Memory B cell (primary cell): ENCODE data around the gene SLC1A1.
"Not testable (repeated sequence)": the region's sequence is repeated elsewhere in the genome, so short reads cannot be mapped to it uniquely, and the experiment has no call there.

ENCODE experiments used
- ATAC-seq: fragments of 150-1000 bp; cut with Tn5 transposase; 2 replicates; pipeline ENCODE4 v1.10.0; 2021; ENCODE audit warnings: low read depth, mild to moderate bottlenecking, moderate library complexity
- DNase-seq, 2 donors: peaks; one replicate each; pipeline ENCODE4 v3.0.0; 2022; ENCODE audit warnings: low spot score in 2 of 2
- H3K27ac Mint-ChIP-seq: one replicate; pipeline ENCODE4 v1.8.0; 2022; ENCODE audit warnings: mild to moderate bottlenecking, moderate library complexity, mixed read lengths
- H3K27me3 Mint-ChIP-seq: one replicate; pipeline ENCODE4 v1.8.0; 2022; ENCODE audit warnings: mixed read lengths
- H3K36me3 Mint-ChIP-seq: one replicate; pipeline ENCODE4 v1.8.0; 2022; ENCODE audit warnings: mild to moderate bottlenecking, mixed read lengths
- H3K4me1 Mint-ChIP-seq: one replicate; pipeline ENCODE4 v1.8.0; 2022; ENCODE audit warnings: mixed read lengths
- H3K4me3 Mint-ChIP-seq: one replicate; pipeline ENCODE4 v1.8.0; 2022; ENCODE audit warnings: mild to moderate bottlenecking, moderate library complexity, mixed read lengths
- H3K9me3 Mint-ChIP-seq: one replicate; pipeline ENCODE4 v1.8.0; 2022; ENCODE audit warnings: mixed read lengths

The SLC1A1 gene

GRCh38 chr9:4510546-4511322, 20.5 kb downstream of the SLC1A1 start:
- DNase-seq (no peak), ATAC-seq (no peak)
- Mint-ChIP-seq H3K9me3 (no peaks in the 10 kb centered on the region), H3K36me3 (no peaks in the 10 kb centered on the region), H3K4me3 (no peak overlapping the region), H3K27me3 (peaks cover 2% of the 10 kb centered on the region), H3K4me1 (no peaks in the 10 kb centered on the region), H3K27ac (no peak overlapping the region)

GRCh38 chr9:4514252-4515128, 24.2 kb downstream of the SLC1A1 start:
- DNase-seq (no peak), ATAC-seq (no peak)
- Mint-ChIP-seq H3K4me3 (no peak overlapping the region), H3K4me1 (no peaks in the 10 kb centered on the region), H3K9me3 (no peaks in the 10 kb centered on the region), H3K36me3 (no peaks in the 10 kb centered on the region), H3K27ac (no peak overlapping the region), H3K27me3 (peaks cover 1% of the 10 kb centered on the region)

GRCh38 chr9:4515958-4516375, 25.7 kb downstream of the SLC1A1 start:
- Mint-ChIP-seq H3K4me1 (no peaks in the 10 kb centered on the region), H3K27ac (no peak overlapping the region), H3K27me3 (no peaks in the 10 kb centered on the region), H3K36me3 (no peaks in the 10 kb centered on the region), H3K4me3 (no peak overlapping the region), H3K9me3 (no peaks in the 10 kb centered on the region)
- no peak for DNase-seq
- ATAC-seq = no peak

- no peak for DNase-seq
- no peak for ATAC-seq
- Mint-ChIP-seq H3K4me1 (no peaks in the 10 kb centered on the region), H3K4me3 (no peak overlapping the region), H3K27ac (no peak overlapping the region), H3K36me3 (no peaks in the 10 kb centered on the region), H3K27me3 (no peaks in the 10 kb centered on the region), H3K9me3 (peaks cover under 1% of the 10 kb centered on the region)
These were observed 27.0 kb downstream of the SLC1A1 start for GRCh38 chr9:4517274-4517673.

- no peaks in the 10 kb centered on the region for H3K4me1 Mint-ChIP-seq
- ATAC-seq (no peak), DNase-seq (no peak)
- no peaks in the 10 kb centered on the region for H3K27me3 Mint-ChIP-seq
- no peak overlapping the region for H3K4me3 Mint-ChIP-seq
- no peak overlapping the region for H3K27ac Mint-ChIP-seq
- H3K9me3 Mint-ChIP-seq = peaks cover 2% of the 10 kb centered on the region
- H3K36me3 Mint-ChIP-seq = no peaks in the 10 kb centered on the region
These were observed 29.3 kb downstream of the SLC1A1 start for GRCh38 chr9:4519604-4520003.

- H3K4me1 Mint-ChIP-seq = no peaks in the 10 kb centered on the region
- DNase-seq (no peak), ATAC-seq (no peak)
- H3K27me3 Mint-ChIP-seq = no peaks in the 10 kb centered on the region
- peaks cover 2% of the 10 kb centered on the region for H3K9me3 Mint-ChIP-seq
- H3K27ac Mint-ChIP-seq = no peak overlapping the region
- H3K4me3 Mint-ChIP-seq = no peak overlapping the region
- no peaks in the 10 kb centered on the region for H3K36me3 Mint-ChIP-seq
These were observed 29.8 kb downstream of the SLC1A1 start for GRCh38 chr9:4520055-4520454.

GRCh38 chr9:4530375-4530774, 40.1 kb downstream of the SLC1A1 start:
- no peak overlapping the region for H3K4me3 Mint-ChIP-seq
- H3K27ac Mint-ChIP-seq = no peak overlapping the region
- no peaks in the 10 kb centered on the region for H3K4me1 Mint-ChIP-seq
- H3K9me3 Mint-ChIP-seq = peaks cover 2% of the 10 kb centered on the region
- ATAC-seq (peak; percentile 22), DNase-seq (no peak)
- H3K36me3 Mint-ChIP-seq = no peaks in the 10 kb centered on the region
- peaks cover 7% of the 10 kb centered on the region for H3K27me3 Mint-ChIP-seq

- H3K4me1 Mint-ChIP-seq, ATAC-seq, H3K27ac Mint-ChIP-seq, DNase-seq, H3K27me3 Mint-ChIP-seq, H3K9me3 Mint-ChIP-seq, H3K36me3 Mint-ChIP-seq, H3K4me3 Mint-ChIP-seq: not testable (repeated sequence)
These were observed 40.6 kb downstream of the SLC1A1 start for GRCh38 chr9:4530831-4531230.

GRCh38 chr9:4531355-4531754, 41.1 kb downstream of the SLC1A1 start:
- DNase-seq, H3K27me3 Mint-ChIP-seq, H3K9me3 Mint-ChIP-seq, H3K27ac Mint-ChIP-seq, H3K4me3 Mint-ChIP-seq, H3K36me3 Mint-ChIP-seq, ATAC-seq, H3K4me1 Mint-ChIP-seq: not testable (repeated sequence)

GRCh38 chr9:4533881-4534280, 43.6 kb downstream of the SLC1A1 start:
- H3K9me3 Mint-ChIP-seq, ATAC-seq, H3K4me1 Mint-ChIP-seq, H3K36me3 Mint-ChIP-seq, H3K4me3 Mint-ChIP-seq, H3K27ac Mint-ChIP-seq, H3K27me3 Mint-ChIP-seq, DNase-seq: not testable (repeated sequence)

GRCh38 chr9:4536196-4536595, 45.9 kb downstream of the SLC1A1 start:
- H3K27me3 Mint-ChIP-seq, H3K9me3 Mint-ChIP-seq, H3K4me3 Mint-ChIP-seq, H3K36me3 Mint-ChIP-seq, H3K27ac Mint-ChIP-seq, ATAC-seq, H3K4me1 Mint-ChIP-seq, DNase-seq: not testable (repeated sequence)

GRCh38 chr9:4537581-4537980, 47.3 kb downstream of the SLC1A1 start:
- Mint-ChIP-seq H3K36me3 (no peaks in the 10 kb centered on the region), H3K27ac (no peak overlapping the region), H3K4me1 (no peaks in the 10 kb centered on the region), H3K9me3 (peaks cover 2% of the 10 kb centered on the region), H3K27me3 (peaks cover 2% of the 10 kb centered on the region), H3K4me3 (no peak overlapping the region)
- ATAC-seq (no peak), DNase-seq (no peak)

- Mint-ChIP-seq H3K27me3 (peaks cover 3% of the 10 kb centered on the region), H3K36me3 (no peaks in the 10 kb centered on the region), H3K4me3 (no peak overlapping the region), H3K9me3 (peaks cover 2% of the 10 kb centered on the region), H3K4me1 (no peaks in the 10 kb centered on the region), H3K27ac (no peak overlapping the region)
- DNase-seq = no peak
- no peak for ATAC-seq
These were observed 47.8 kb downstream of the SLC1A1 start for GRCh38 chr9:4538107-4538506.

GRCh38 chr9:4538621-4539020, 48.4 kb downstream of the SLC1A1 start:
- DNase-seq (no peak), ATAC-seq (no peak)
- Mint-ChIP-seq H3K4me1 (no peaks in the 10 kb centered on the region), H3K27me3 (peaks cover 3% of the 10 kb centered on the region), H3K4me3 (no peak overlapping the region), H3K9me3 (peaks cover 2% of the 10 kb centered on the region), H3K36me3 (no peaks in the 10 kb centered on the region), H3K27ac (no peak overlapping the region)
